ENCODE measurements around the gene ZNF331.

Gene ZNF331

GRCh38 chr19:53546758-53547513 lies 9.0 kb downstream of the ZNF331 start:
- Histone ChIP-seq H3K4me3 (ENCODE audit: low read depth, low read length) (no peak overlapping the region), H3K27ac (ENCODE audit: extremely low read depth, low read depth, low read length) (no peak overlapping the region), H3K4me1 (ENCODE audit: control insufficient read depth, insufficient read depth, low read length) (no peaks in the 10 kb centered on the region), H3K36me3 (ENCODE audit: control insufficient read depth in 2 of 2, insufficient read depth in 1 of 2, low read length in 2 of 2) (peaks cover under 1 to 27% of the 10 kb centered on the region in 2 experiments), H3K9me3 (ENCODE audit: control insufficient read depth, insufficient read depth, low read depth, low read length) (no peaks in the 10 kb centered on the region)
- ChIA-PET CTCF (no interaction called here), POLR2A (no interaction called here)
- peak; percentile 31 for TF ChIP-seq ATF2 (tag by site-specific recombination; IDR thresholded peaks at IDR 0.05; ENCODE audit: low read depth)
- no peak for TF ChIP-seq GFI1B (tag by site-specific recombination; IDR thresholded peaks at IDR 0.05)

DNA sequence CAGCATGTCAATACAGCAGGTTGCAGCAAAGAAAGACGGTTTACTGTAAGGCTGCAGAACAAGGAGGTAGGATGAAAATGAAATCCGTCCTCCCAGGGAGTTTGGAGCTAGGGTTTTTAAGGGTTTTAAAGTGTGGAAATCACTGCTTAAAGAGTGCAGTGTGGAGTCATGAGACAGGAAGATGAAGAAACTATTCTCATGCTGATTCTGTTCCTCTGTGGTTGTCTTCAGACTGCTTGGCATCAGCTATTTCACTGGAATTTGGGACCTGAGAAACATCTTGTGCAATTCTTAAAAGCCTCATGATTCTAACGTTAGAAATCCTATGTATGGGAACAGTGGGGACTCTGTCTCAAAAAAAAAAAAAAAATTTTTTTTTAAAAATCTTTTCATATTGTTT lies 11.4 kb downstream of the ZNF331 start:
- POLR2A ChIA-PET: no interaction called here
- Histone ChIP-seq H3K4me1 (ENCODE audit: control insufficient read depth, insufficient read depth, low read length) (no peaks in the 10 kb centered on the region), H3K27ac (ENCODE audit: extremely low read depth, low read depth, low read length) (no peak overlapping the region), H3K36me3 (ENCODE audit: control insufficient read depth in 2 of 2, insufficient read depth in 1 of 2, low read length in 2 of 2) (peaks cover 0 to 13% of the 10 kb centered on the region in 2 experiments), H3K9me3 (ENCODE audit: control insufficient read depth, insufficient read depth, low read depth, low read length) (no peaks in the 10 kb centered on the region), H3K4me3 (ENCODE audit: low read depth, low read length) (no peak overlapping the region)
- CTCF ChIA-PET: no interaction called here
- no peak for TF ChIP-seq ZBTB49 (tag by site-specific recombination; IDR thresholded peaks at IDR 0.05; ENCODE audit: low read depth)
- no peak for TF ChIP-seq ZNF324 (tag by site-specific recombination; IDR thresholded peaks at IDR 0.05)
- TF ChIP-seq ZBTB21 (tag by site-specific recombination; IDR thresholded peaks at IDR 0.05): no peak

DNA sequence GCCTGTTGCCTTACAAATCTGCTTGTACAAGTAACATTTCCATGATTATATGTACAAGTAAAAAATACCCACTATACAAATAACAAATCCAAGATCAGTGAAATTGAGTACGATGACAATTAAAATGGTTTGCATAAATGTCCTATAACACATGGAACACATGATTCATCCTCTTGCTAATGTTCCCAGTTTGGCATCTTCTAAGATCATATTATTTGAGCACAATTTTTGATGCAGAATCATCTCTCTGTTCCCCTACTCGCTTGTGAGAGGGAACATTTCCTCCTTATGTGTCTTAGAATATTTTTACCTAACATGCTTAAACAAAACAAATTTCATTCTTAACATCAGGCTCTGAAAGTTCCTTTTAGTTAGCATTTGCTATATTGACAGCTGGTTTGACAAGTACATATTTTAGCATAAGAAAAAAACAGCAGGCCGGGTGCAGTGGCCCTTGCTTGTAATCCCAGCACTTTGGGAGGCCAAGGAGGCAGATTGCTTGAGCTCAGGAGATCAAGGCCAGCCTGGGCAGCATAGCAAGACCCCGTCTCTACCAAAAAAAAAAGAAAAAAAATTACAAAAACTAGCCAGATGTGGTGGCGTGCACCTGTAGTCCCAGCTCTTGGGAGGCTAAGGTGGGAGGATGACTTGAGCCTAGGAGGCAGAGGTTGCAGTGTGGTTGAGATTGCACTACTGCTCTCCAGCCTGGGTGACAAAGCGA lies 14.2 kb downstream of the ZNF331 start:
- Histone ChIP-seq H3K27ac (ENCODE audit: extremely low read depth, low read depth, low read length) (no peak overlapping the region), H3K4me3 (ENCODE audit: low read depth, low read length) (no peak overlapping the region)
- TF ChIP-seq KLF1 (tag by site-specific recombination; IDR thresholded peaks at IDR 0.05) (no peak), ZNF404 (tag by site-specific recombination; IDR thresholded peaks at IDR 0.05) (no peak), KLF9 (tag by site-specific recombination; IDR thresholded peaks at IDR 0.05; ENCODE audit: low read depth) (no peak), PRDM1 (tag by site-specific recombination; IDR thresholded peaks at IDR 0.05) (no peak)

GRCh38 chr19:53553156-53553555 lies 15.2 kb downstream of the ZNF331 start:
- no peaks in the 10 kb centered on the region; the same call in 1 of the 2 replicates for H3K4me1 ChIP-seq (ENCODE audit: control insufficient read depth, insufficient read depth, low read length)
- H3K9me3 ChIP-seq (ENCODE audit: control insufficient read depth, insufficient read depth, low read depth, low read length): no peaks in the 10 kb centered on the region
- peaks cover 16 to 19% of the 10 kb centered on the region in 2 experiments for H3K36me3 ChIP-seq (ENCODE audit: control insufficient read depth in 2 of 2, insufficient read depth in 1 of 2, low read length in 2 of 2)
- ChIA-PET CTCF (no interaction called here), POLR2A (no interaction called here)
- TF ChIP-seq, protein P1, sequence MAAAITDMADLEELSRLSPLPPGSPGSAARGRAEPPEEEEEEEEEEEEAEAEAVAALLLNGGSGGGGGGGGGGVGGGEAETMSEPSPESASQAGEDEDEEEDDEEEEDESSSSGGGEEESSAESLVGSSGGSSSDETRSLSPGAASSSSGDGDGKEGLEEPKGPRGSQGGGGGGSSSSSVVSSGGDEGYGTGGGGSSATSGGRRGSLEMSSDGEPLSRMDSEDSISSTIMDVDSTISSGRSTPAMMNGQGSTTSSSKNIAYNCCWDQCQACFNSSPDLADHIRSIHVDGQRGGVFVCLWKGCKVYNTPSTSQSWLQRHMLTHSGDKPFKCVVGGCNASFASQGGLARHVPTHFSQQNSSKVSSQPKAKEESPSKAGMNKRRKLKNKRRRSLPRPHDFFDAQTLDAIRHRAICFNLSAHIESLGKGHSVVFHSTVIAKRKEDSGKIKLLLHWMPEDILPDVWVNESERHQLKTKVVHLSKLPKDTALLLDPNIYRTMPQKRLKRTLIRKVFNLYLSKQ (tag by site-specific recombination; IDR thresholded peaks at IDR 0.05; ENCODE audit: borderline replicate concordance): no peak
- TF ChIP-seq ZNF629 (tag by site-specific recombination; IDR thresholded peaks at IDR 0.05): peak; percentile 41; the same call in 1 of the 2 replicates
- TF ChIP-seq ATF2 (tag by site-specific recombination; IDR thresholded peaks at IDR 0.05; ENCODE audit: low read depth): peak; percentile 93
- TF ChIP-seq KLF7 (tag by site-specific recombination; IDR thresholded peaks at IDR 0.05; ENCODE audit: borderline replicate concordance): no peak
- no peak for TF ChIP-seq HOXA7 (CRISPR knock-in tag; IDR thresholded peaks at IDR 0.05; ENCODE audit: borderline replicate concordance)
- no peak for TF ChIP-seq ZNF561 (tag by site-specific recombination; IDR thresholded peaks at IDR 0.05; ENCODE audit: borderline replicate concordance)
- no peak for TF ChIP-seq RBAK (tag by site-specific recombination; IDR thresholded peaks at IDR 0.05)
- TF ChIP-seq ZNF677 (tag by site-specific recombination; IDR thresholded peaks at IDR 0.05): no peak
- no peak for TF ChIP-seq ELK4 (IDR thresholded peaks at IDR 0.05; ENCODE audit: borderline replicate concordance, low read depth, low read length)
- H3K27ac ChIP-seq (ENCODE audit: extremely low read depth, low read depth, low read length): peak overlapping the region; percentile 29; the same call in 1 of the 2 replicates
- no peak overlapping the region for H3K4me3 ChIP-seq (ENCODE audit: low read depth, low read length)

More for the DNA sequence above, 14.2 kb downstream of the ZNF331 start:
- Histone ChIP-seq H3K9me3 (ENCODE audit: control insufficient read depth, insufficient read depth, low read depth, low read length) (no peaks in the 10 kb centered on the region), H3K4me1 (ENCODE audit: control insufficient read depth, insufficient read depth, low read length) (no peaks in the 10 kb centered on the region; the same call in 1 of the 2 replicates), H3K36me3 (ENCODE audit: control insufficient read depth in 2 of 2, insufficient read depth in 1 of 2, low read length in 2 of 2) (peaks cover 9 to 12% of the 10 kb centered on the region in 2 experiments)
- CTCF ChIA-PET: interaction anchor here (0.5 kb wide), 1 partner anchor 881 kb away, joined by 3 read pairs; no protein-coding TSS in a partner anchor
- POLR2A ChIA-PET: no interaction called here
